ENCODE data around the gene PDLIM3.

PDLIM3 gene

DNA sequence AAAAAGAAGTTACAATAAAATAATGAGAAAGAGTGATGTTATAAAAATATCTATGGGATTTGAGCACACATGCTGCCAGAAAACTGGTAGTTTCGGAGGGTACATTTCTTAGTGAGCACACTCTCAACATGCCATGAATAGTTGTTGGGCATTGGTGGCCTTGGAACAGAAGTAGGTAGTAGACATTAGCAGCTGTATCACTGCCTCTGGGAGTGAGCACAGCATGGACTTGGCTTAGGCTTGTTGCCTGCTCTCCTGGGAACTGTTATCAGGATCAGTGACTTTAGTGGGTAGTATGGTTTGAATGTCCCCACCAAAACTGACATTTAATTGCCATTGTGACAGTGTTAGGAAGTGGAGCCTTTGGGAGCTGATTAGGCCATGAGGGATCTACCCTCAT is 13.3 kb upstream of the PDLIM3 start:
- H3K27me3 Mint-ChIP-seq (ENCODE audit: low read depth): no peaks in the 10 kb centered on the region
- no peak overlapping the region for H3K27ac Mint-ChIP-seq
- H3K4me1 Mint-ChIP-seq: no peaks in the 10 kb centered on the region
- H3K4me3 Mint-ChIP-seq: no peak overlapping the region
- TF ChIP-seq, protein P1, sequence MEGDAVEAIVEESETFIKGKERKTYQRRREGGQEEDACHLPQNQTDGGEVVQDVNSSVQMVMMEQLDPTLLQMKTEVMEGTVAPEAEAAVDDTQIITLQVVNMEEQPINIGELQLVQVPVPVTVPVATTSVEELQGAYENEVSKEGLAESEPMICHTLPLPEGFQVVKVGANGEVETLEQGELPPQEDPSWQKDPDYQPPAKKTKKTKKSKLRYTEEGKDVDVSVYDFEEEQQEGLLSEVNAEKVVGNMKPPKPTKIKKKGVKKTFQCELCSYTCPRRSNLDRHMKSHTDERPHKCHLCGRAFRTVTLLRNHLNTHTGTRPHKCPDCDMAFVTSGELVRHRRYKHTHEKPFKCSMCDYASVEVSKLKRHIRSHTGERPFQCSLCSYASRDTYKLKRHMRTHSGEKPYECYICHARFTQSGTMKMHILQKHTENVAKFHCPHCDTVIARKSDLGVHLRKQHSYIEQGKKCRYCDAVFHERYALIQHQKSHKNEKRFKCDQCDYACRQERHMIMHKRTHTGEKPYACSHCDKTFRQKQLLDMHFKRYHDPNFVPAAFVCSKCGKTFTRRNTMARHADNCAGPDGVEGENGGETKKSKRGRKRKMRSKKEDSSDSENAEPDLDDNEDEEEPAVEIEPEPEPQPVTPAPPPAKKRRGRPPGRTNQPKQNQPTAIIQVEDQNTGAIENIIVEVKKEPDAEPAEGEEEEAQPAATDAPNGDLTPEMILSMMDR (IDR thresholded peaks at IDR 0.05; ENCODE audit: unreplicated experiment in 3 of 3): no peak
- H3K36me3 Mint-ChIP-seq (ENCODE audit: low read depth): no peaks in the 10 kb centered on the region
- H3K9me3 Mint-ChIP-seq: no peaks in the 10 kb centered on the region

DNA sequence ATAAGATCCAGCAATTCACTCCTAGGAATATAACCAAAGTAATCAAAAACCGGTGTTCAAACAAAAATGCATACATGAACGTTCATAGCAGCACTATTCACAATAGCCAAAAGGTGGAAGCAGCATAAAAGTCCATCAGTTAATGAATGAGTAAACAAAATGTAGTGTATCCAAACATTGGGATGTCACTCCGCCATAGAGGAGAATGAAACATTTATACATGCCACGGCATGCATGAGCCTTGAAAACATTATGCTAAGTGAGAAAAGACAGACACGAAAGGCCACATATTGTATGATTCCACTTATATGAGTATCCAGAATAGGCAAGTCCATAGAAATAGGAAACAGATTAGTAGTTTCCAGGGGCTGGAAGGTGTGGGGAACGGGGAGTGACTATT is 11.0 kb upstream of the PDLIM3 start:
- Mint-ChIP-seq H3K4me1 (no peaks in the 10 kb centered on the region), H3K36me3 (ENCODE audit: low read depth) (no peaks in the 10 kb centered on the region), H3K27me3 (ENCODE audit: low read depth) (no peaks in the 10 kb centered on the region), H3K27ac (no peak overlapping the region), H3K4me3 (no peak overlapping the region), H3K9me3 (no peaks in the 10 kb centered on the region)
- TF ChIP-seq, protein P1 (IDR thresholded peaks at IDR 0.05; ENCODE audit: unreplicated experiment in 3 of 3): no peak

DNA sequence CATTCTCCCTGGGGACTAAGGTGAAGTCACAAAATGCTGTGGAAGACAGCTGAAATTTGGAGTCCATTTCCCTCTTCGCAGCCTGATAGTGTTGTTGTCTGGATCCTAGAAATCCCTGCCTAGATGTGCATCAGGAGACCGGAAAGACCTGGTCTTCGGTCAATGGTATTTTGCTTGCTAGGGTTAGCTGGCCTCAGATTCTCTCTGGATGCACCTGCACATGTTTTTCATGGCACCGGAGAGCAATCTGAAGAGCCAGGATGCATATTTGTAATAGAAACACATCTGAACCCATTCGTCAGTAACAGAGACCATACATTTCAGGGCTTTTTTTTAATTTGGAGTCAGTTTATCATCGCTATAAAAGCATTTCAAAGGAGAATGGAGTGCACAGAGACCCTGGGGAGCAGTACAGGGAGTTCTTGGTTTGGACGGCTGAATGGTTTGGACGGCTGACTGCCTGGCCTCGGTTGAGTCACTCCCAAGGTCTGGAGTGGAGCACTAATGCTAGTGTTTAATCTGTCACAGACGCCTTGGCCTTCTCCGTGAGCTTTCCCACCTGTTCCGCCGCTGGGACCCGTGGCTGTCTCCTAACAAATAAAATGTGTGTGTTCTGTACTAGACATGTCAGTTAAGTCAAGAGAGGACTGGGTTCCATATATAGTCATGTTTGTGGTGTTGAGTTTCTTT is 7.5 kb upstream of the PDLIM3 start:
- Mint-ChIP-seq H3K9me3 (no peaks in the 10 kb centered on the region), H3K27me3 (ENCODE audit: low read depth) (no peaks in the 10 kb centered on the region)
- TF ChIP-seq, protein P1 (IDR thresholded peaks at IDR 0.05; ENCODE audit: unreplicated experiment in 3 of 3): no peak

DNA sequence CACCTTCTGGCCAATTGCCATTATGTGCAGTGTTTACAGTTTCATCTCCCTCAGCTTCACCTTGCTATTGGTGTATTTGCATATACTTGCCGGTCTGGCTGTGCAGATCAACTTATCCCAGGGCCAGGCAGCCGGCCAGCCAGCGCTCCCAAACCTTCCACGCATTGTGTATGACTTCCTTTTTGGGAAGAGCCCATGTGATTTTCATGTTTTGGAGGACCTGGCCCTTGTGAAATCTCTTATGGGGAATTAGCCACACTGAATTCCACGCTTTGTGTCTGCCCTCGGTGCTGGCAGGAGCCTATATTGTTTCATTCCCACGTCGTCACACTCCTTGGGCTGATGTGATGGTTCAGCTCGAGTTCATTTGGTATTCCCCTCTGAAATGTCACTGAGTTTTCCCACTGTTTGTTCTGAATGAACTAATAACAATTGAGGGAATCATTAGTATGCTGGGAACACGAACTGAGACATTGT is 6.0 kb upstream of the PDLIM3 start:
- Mint-ChIP-seq H3K36me3 (ENCODE audit: low read depth) (no peaks in the 10 kb centered on the region), H3K27ac (peak overlapping the region; percentile 27 to 39 (median 39)), H3K4me1 (peaks cover 6% of the 10 kb centered on the region), H3K27me3 (ENCODE audit: low read depth) (peaks cover 6% of the 10 kb centered on the region), H3K4me3 (peak overlapping the region in 1 of 3 experiments; percentile 13), H3K9me3 (no peaks in the 10 kb centered on the region)
- TF ChIP-seq, protein P1 (IDR thresholded peaks at IDR 0.05; ENCODE audit: unreplicated experiment in 3 of 3): no peak

More for the DNA sequence above, 7.5 kb upstream of the PDLIM3 start:
- Mint-ChIP-seq H3K4me3 (no peak overlapping the region), H3K4me1 (no peaks in the 10 kb centered on the region), H3K36me3 (ENCODE audit: low read depth) (no peaks in the 10 kb centered on the region), H3K27ac (peak overlapping the region; percentile 1 to 56 (median 39))

DNA sequence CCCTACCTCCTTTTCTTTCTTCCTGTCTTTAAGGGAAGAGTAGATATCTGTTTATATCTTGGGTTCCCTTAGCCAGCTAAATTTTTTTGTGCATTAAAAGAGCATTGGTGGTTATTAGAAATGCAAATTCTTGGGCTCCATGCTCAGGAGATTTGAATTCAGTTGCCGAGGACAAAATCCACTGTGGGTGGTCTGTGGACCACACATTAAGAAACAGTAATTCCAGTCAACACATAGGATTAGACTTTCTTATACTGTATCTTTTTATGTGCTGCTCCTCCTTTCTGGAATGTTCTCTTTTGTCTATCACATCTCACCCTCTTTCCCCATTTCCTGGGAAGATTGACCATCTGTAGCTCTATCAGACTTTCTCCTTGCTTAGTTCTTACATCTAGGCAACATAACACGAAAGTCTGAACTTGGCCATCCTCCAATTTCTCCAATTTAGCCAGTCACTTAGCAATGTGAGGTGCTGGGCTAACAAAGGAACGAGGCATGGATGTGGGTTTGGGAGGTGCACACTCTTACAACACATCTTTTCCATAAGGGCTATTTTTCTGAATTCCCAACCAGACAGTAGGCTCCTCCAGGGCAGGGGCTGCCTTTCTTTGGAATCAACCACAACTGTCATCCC is 5.3 kb upstream of the PDLIM3 start:
- H3K27ac Mint-ChIP-seq: peak overlapping the region in 1 of 3 experiments; percentile 39
- no peaks in the 10 kb centered on the region for H3K36me3 Mint-ChIP-seq (ENCODE audit: low read depth)
- H3K27me3 Mint-ChIP-seq (ENCODE audit: low read depth): peaks cover 13% of the 10 kb centered on the region
- peaks cover 11% of the 10 kb centered on the region for H3K4me1 Mint-ChIP-seq
- no peaks in the 10 kb centered on the region for H3K9me3 Mint-ChIP-seq
- H3K4me3 Mint-ChIP-seq: no peak overlapping the region
- TF ChIP-seq, protein P1 (IDR thresholded peaks at IDR 0.05; ENCODE audit: unreplicated experiment in 3 of 3): no peak
